T-helper 17 cell (primary cell): ENCODE data around the gene SDHA. TPM values are rescaled to one million over a fixed set of nuclear protein-coding genes. Genes with fewer than 3 reads are reported as not detected.
"Not testable (repeated sequence)": the region's sequence is repeated elsewhere in the genome, so short reads cannot be mapped to it uniquely, and the experiment has no call there.

Experiments used
- ATAC-seq: fragments of 150-1000 bp; cut with Tn5 transposase; 2 replicates; pipeline ENCODE4 v1.10.0; 2021; ENCODE audit warnings: mild to moderate bottlenecking, moderate library complexity
- DNase-seq, 3 donors: peaks; one replicate each; pipeline versions ENCODE4 v3.0.0 to v3.0.0-alpha.2; 2020 to 2021
- H3K9me3 ChIP-seq: one replicate; pipeline ENCODE4 v1.7.0; 2013; ENCODE audit warnings: low read length, mild to moderate bottlenecking; ENCODE audit not compliant: control insufficient read depth, poor library complexity, severe bottlenecking
- H3K27ac Mint-ChIP-seq: one replicate; pipeline ENCODE4 v1.8.0; 2022; ENCODE audit warnings: mild to moderate bottlenecking, moderate library complexity, mixed read lengths
- H3K27me3 Mint-ChIP-seq: one replicate; pipeline ENCODE4 v1.8.0; 2022; ENCODE audit warnings: mixed read lengths
- H3K36me3 Mint-ChIP-seq: one replicate; pipeline ENCODE4 v1.8.0; 2022; ENCODE audit warnings: low read depth, mixed read lengths
- H3K4me1 Mint-ChIP-seq: one replicate; pipeline ENCODE4 v1.8.0; 2022; ENCODE audit warnings: mild to moderate bottlenecking, mixed read lengths
- H3K4me3 Mint-ChIP-seq: one replicate; pipeline ENCODE4 v1.8.0; 2022; ENCODE audit warnings: mild to moderate bottlenecking, moderate library complexity, mixed read lengths
- total RNA-seq, 4 donors: library from RNA in 2 of 4; stranded (reverse) in 2 of 4; gene quantifications; one replicate each; pipeline ENCODE4 v1.2.3 and lab custom pipeline; 2022 to 2026

SDHA gene
- total RNA-seq, 2 donors from 2014 or later: 170 to 171 TPM

- H3K27me3 Mint-ChIP-seq: no peaks in the 10 kb centered on the region
- H3K4me1 Mint-ChIP-seq: peaks cover 11% of the 10 kb centered on the region
- DNase-seq (no peak), ATAC-seq (no peak)
- peaks cover 11% of the 10 kb centered on the region for H3K36me3 Mint-ChIP-seq
- H3K4me3 Mint-ChIP-seq: peak overlapping the region; percentile 45
- peak overlapping the region; percentile 63 for H3K27ac Mint-ChIP-seq
- no peaks in the 10 kb centered on the region for H3K9me3 ChIP-seq
Measured at GRCh38 chr5:230711-231110, 12.6 kb downstream of the SDHA start.

- ATAC-seq (no peak), DNase-seq (no peak)
- Mint-ChIP-seq H3K36me3 (peaks cover 9% of the 10 kb centered on the region), H3K27ac (no peak overlapping the region), H3K4me1 (peaks cover 9% of the 10 kb centered on the region), H3K27me3 (no peaks in the 10 kb centered on the region), H3K4me3 (no peak overlapping the region)
- no peaks in the 10 kb centered on the region for H3K9me3 ChIP-seq
Measured at GRCh38 chr5:231661-232060, 13.5 kb downstream of the SDHA start.

DNA sequence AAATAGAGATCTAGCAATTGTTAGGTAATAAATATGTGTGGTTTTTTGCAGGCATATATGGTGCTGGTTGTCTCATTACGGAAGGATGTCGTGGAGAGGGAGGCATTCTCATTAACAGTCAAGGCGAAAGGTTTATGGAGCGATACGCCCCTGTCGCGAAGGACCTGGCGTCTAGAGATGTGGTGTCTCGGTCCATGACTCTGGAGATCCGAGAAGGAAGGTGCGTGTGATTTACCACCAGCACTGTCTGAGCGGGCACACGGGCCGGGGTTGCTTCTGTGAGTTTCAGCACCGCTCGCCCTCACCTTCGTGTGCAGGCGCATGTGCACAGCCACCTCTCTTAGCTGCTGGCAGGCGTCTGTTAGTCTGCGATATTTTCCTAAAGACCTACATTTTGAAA is 15.3 kb downstream of the SDHA start:
- DNase-seq, H3K4me3 Mint-ChIP-seq, H3K9me3 ChIP-seq, H3K36me3 Mint-ChIP-seq, H3K4me1 Mint-ChIP-seq, ATAC-seq, H3K27me3 Mint-ChIP-seq: not testable (repeated sequence)
- H3K27ac Mint-ChIP-seq: peak overlapping the region; percentile 29

DNA sequence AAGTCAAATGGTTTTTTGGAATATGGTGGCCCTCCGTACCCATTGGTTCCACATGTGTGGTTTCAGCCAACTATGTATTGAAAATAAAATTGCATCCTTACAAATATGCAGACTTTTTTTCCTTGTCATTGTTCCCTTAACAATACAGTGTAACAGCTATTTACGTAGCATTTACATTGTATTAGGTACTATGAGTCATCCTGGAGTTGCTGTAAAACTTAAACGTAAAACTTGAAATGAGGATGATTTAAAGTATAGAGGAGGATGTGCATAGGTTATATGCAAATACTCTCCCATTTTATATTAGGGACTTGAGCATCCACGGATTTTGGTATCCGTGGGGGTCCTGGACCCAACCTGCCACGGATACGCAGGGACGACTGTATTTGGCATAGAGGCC is 16.3 kb downstream of the SDHA start:
- peaks cover 3% of the 10 kb centered on the region for H3K4me1 Mint-ChIP-seq
- DNase-seq (no peak), ATAC-seq (no peak)
- peaks cover 2% of the 10 kb centered on the region for H3K36me3 Mint-ChIP-seq
- H3K27me3 Mint-ChIP-seq: no peaks in the 10 kb centered on the region
- no peak overlapping the region for H3K27ac Mint-ChIP-seq
- no peaks in the 10 kb centered on the region for H3K9me3 ChIP-seq
- H3K4me3 Mint-ChIP-seq: no peak overlapping the region

- ATAC-seq, H3K4me3 Mint-ChIP-seq, H3K36me3 Mint-ChIP-seq, H3K27me3 Mint-ChIP-seq, H3K4me1 Mint-ChIP-seq, H3K9me3 ChIP-seq, H3K27ac Mint-ChIP-seq, DNase-seq: not testable (repeated sequence)
Measured at GRCh38 chr5:235527-235926, 17.4 kb downstream of the SDHA start.

DNA sequence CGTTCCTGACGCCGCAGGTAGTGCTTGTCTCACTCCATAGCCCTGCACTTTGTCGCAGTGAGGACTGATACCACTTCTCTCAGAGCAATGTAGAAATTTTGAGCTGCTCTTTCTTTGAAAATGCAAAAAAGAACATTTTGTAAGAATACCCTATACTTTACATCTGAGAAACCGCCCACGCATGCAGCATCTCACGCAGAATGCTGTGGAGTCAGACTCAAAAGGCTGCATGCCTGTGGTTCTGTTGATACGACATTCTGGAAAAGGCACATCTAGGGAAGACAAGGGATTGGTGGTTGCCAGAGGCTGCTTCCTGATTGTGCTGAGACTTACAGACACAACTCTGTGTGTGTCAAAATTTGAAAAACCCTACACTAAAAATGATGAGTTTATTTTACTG is 19.8 kb downstream of the SDHA start:
- H3K27ac Mint-ChIP-seq, H3K9me3 ChIP-seq, DNase-seq, H3K27me3 Mint-ChIP-seq, H3K36me3 Mint-ChIP-seq, H3K4me3 Mint-ChIP-seq, ATAC-seq, H3K4me1 Mint-ChIP-seq: not testable (repeated sequence)

DNA sequence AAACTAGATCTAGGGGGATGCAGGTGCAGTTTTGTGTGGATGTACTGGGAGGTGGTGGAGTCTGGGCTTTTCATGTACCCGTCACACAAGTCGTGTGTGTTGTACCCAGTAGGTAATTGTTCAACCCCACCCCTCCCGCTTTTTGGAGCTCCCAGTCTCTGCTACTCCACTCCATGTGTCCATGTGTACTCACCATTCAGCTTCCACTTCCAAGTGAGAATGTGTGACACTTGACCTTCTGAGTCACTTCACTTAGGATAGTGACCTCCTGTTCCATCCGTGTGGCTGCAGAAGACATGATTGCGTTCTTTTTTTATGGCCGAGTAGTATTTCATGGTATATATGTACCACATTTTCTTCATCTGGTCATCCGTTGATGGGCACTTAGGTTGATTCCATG is 22.4 kb downstream of the SDHA start:
- DNase-seq, H3K4me1 Mint-ChIP-seq, H3K27ac Mint-ChIP-seq, H3K27me3 Mint-ChIP-seq, H3K4me3 Mint-ChIP-seq, H3K9me3 ChIP-seq, ATAC-seq, H3K36me3 Mint-ChIP-seq: not testable (repeated sequence)

GRCh38 chr5:241045-241669 is 23.0 kb downstream of the SDHA start:
- H3K36me3 Mint-ChIP-seq, H3K27ac Mint-ChIP-seq, ATAC-seq, DNase-seq, H3K9me3 ChIP-seq, H3K4me1 Mint-ChIP-seq, H3K27me3 Mint-ChIP-seq, H3K4me3 Mint-ChIP-seq: not testable (repeated sequence)

GRCh38 chr5:243683-244367 is 25.7 kb downstream of the SDHA start:
- H3K36me3 Mint-ChIP-seq, DNase-seq, ATAC-seq, H3K4me1 Mint-ChIP-seq, H3K27me3 Mint-ChIP-seq, H3K9me3 ChIP-seq: not testable (repeated sequence)
- Mint-ChIP-seq H3K4me3 (peak overlapping the region; percentile 9), H3K27ac (peak overlapping the region; percentile 59)

- not testable (repeated sequence) for H3K27ac Mint-ChIP-seq, H3K36me3 Mint-ChIP-seq
Measured at GRCh38 chr5:245717-246116, 27.6 kb downstream of the SDHA start.

DNA sequence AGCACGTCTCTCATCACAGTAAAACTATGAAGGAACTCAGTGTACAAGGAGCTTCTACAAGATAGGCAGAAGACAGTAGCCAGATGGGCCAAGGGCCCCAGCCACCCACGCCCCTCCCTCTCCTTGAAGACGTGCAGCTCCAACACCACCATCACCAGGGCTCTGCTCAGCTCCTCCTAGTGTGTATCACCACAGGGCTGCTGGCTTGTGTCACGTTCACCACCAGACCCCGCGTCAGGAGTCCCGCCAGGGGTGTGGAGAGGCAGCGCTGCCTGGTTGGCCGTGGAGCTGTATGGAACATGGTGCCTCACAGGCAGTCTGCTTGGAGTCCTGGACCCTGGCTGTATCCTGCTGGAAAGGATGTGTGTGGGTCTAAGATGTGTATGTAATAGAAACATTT is 32.3 kb downstream of the SDHA start:
- not testable (repeated sequence) for H3K4me3 Mint-ChIP-seq, DNase-seq, H3K9me3 ChIP-seq, H3K4me1 Mint-ChIP-seq, H3K36me3 Mint-ChIP-seq, H3K27me3 Mint-ChIP-seq
- peak; percentile 37 for ATAC-seq
- peak overlapping the region; percentile 91 for H3K27ac Mint-ChIP-seq

More at GRCh38 chr5:245717-246116, 27.6 kb downstream of the SDHA start:
- H3K4me1 Mint-ChIP-seq, DNase-seq, H3K9me3 ChIP-seq, H3K4me3 Mint-ChIP-seq, H3K27me3 Mint-ChIP-seq, ATAC-seq: not testable (repeated sequence)

- peak overlapping the region; percentile 91 for H3K27ac Mint-ChIP-seq
- H3K4me3 Mint-ChIP-seq, DNase-seq, ATAC-seq, H3K36me3 Mint-ChIP-seq, H3K27me3 Mint-ChIP-seq, H3K9me3 ChIP-seq, H3K4me1 Mint-ChIP-seq: not testable (repeated sequence)
Measured at GRCh38 chr5:251016-251415, 32.9 kb downstream of the SDHA start.

- H3K4me1 Mint-ChIP-seq, H3K9me3 ChIP-seq, H3K4me3 Mint-ChIP-seq, H3K27me3 Mint-ChIP-seq, DNase-seq, H3K36me3 Mint-ChIP-seq, ATAC-seq: not testable (repeated sequence)
- H3K27ac Mint-ChIP-seq: peak overlapping the region; percentile 91
Measured at GRCh38 chr5:251538-251937, 33.4 kb downstream of the SDHA start.

GRCh38 chr5:251975-252374 is 33.9 kb downstream of the SDHA start:
- ATAC-seq, H3K4me1 Mint-ChIP-seq, H3K27me3 Mint-ChIP-seq, H3K36me3 Mint-ChIP-seq, H3K9me3 ChIP-seq, DNase-seq: not testable (repeated sequence)
- peak overlapping the region; percentile 91 for H3K27ac Mint-ChIP-seq
- H3K4me3 Mint-ChIP-seq: peak overlapping the region; percentile 80
